Upper lobe of right lung (tissue), 1 donor: ENCODE measurements around the gene ASB8. TPM values are rescaled to one million over a fixed set of nuclear protein-coding genes. Genes with fewer than 3 reads are reported as not detected.
A peak's percentile ranks its signal among the peaks of the same experiment; 100 is the strongest.

Experiments
- ATAC-seq: fragments of 200-7000 bp; cut with Tn5 transposase; one replicate; pipeline ENCODE4 v1.9.1; 2020; ENCODE audit warnings: mild to moderate bottlenecking, moderate library complexity
- DNase-seq: peaks from one replicate; pipeline ENCODE4 v3.0.0-alpha.2; 2020
- H3K27ac ChIP-seq: fragments of 200-600 bp; one replicate; pipeline ENCODE4 v1.8.0; 2022
- H3K27me3 ChIP-seq: fragments of 200-600 bp; one replicate; pipeline ENCODE4 v1.8.0; 2022; ENCODE audit warnings: mild to moderate bottlenecking
- H3K36me3 ChIP-seq: fragments of 200-600 bp; one replicate; pipeline ENCODE4 v1.8.0; 2022
- H3K4me1 ChIP-seq: fragments of 200-600 bp; one replicate; pipeline ENCODE4 v1.8.0; 2022
- H3K4me3 ChIP-seq: fragments of 200-600 bp; one replicate; pipeline ENCODE4 v1.8.0; 2022; ENCODE audit warnings: mild to moderate bottlenecking
- H3K9me3 ChIP-seq: fragments of 200-600 bp; one replicate; pipeline ENCODE4 v1.8.0; 2022
- CTCF ChIP-seq: fragments of 200-600 bp; IDR thresholded peaks from one replicate; pipeline ENCODE4 v1.8.0; 2022; ENCODE audit warnings: antibody characterized with exemption
- intact Hi-C: fragments of 100-400 bp; cut with DNase I; formaldehyde crosslinking; loops from one replicate; pipeline ENCODE4 v1.11.0; 2022
- total RNA-seq: library from RNA; stranded (reverse); fragmentation: NEBNext Ultra II Directional; extraction: Animal tissue kit (Norgen Biotek cat#: 25700); gene quantifications from one replicate; pipeline ENCODE4 v1.2.1, GENCODE V29; 2021
- donor health status: DM: no; HTN: yes; CAD: no; lungs with severe emphysema.

The ASB8 gene
- total RNA-seq, 1 donor from 2014 or later: 34.5 TPM

GRCh38 chr12:48177982-48178381, 20.7 kb upstream of the ASB8 start:
- DNase-seq (no peak), ATAC-seq (no peak)
- H3K4me1 ChIP-seq: peaks cover 7% of the 10 kb centered on the region
- no peaks in the 10 kb centered on the region for H3K9me3 ChIP-seq
- no peaks in the 10 kb centered on the region for H3K36me3 ChIP-seq
- intact Hi-C loops: no loop called here
- no peak for TF ChIP-seq CTCF
- no peak overlapping the region for H3K27ac ChIP-seq
- no peak overlapping the region for H3K4me3 ChIP-seq
- H3K27me3 ChIP-seq: peaks cover 43% of the 10 kb centered on the region

GRCh38 chr12:48176417-48176751, 19.1 kb upstream of the ASB8 start:
- no peak for DNase-seq
- Histone ChIP-seq H3K27me3 (peaks cover 27% of the 10 kb centered on the region), H3K4me3 (no peak overlapping the region), H3K27ac (no peak overlapping the region), H3K36me3 (no peaks in the 10 kb centered on the region), H3K4me1 (no peaks in the 10 kb centered on the region), H3K9me3 (no peaks in the 10 kb centered on the region)
- ATAC-seq: no peak
- intact Hi-C loops: no loop called here
- TF ChIP-seq CTCF: no peak

- no peak overlapping the region for H3K4me3 ChIP-seq
- no peaks in the 10 kb centered on the region for H3K9me3 ChIP-seq
- no peak for TF ChIP-seq CTCF
- H3K4me1 ChIP-seq: no peaks in the 10 kb centered on the region
- H3K36me3 ChIP-seq: no peaks in the 10 kb centered on the region
- H3K27me3 ChIP-seq: peaks cover 22% of the 10 kb centered on the region
- ATAC-seq (no peak), DNase-seq (no peak)
- no peak overlapping the region for H3K27ac ChIP-seq
- intact Hi-C loops: no loop called here
Measured at GRCh38 chr12:48175613-48176416, 18.5 kb upstream of the ASB8 start.

- no peaks in the 10 kb centered on the region for H3K9me3 ChIP-seq
- no peak overlapping the region for H3K27ac ChIP-seq
- DNase-seq (no peak), ATAC-seq (no peak)
- H3K4me3 ChIP-seq: no peak overlapping the region
- H3K36me3 ChIP-seq: no peaks in the 10 kb centered on the region
- no peak for TF ChIP-seq CTCF
- H3K27me3 ChIP-seq: peaks cover 6% of the 10 kb centered on the region
- intact Hi-C loops: no loop called here
- H3K4me1 ChIP-seq: no peaks in the 10 kb centered on the region
Measured at GRCh38 chr12:48169011-48169410, 11.7 kb upstream of the ASB8 start.

- intact Hi-C loops: no loop called here
- Histone ChIP-seq H3K4me3 (no peak overlapping the region), H3K4me1 (no peaks in the 10 kb centered on the region), H3K36me3 (no peaks in the 10 kb centered on the region), H3K27ac (no peak overlapping the region), H3K9me3 (no peaks in the 10 kb centered on the region), H3K27me3 (peaks cover 6% of the 10 kb centered on the region)
- ATAC-seq (peak; percentile 83), DNase-seq (no peak)
- TF ChIP-seq CTCF: peak; percentile 98
Measured at GRCh38 chr12:48165089-48165981, 8.0 kb upstream of the ASB8 start.
